NCI-H146 (cell line): ENCODE measurements around the gene DMRTC2.

ENCODE experiments used
- DNase-seq: peaks from one replicate; lab custom pipeline; 2025; lab: John Stamatoyannopoulos, UW

The DMRTC2 gene

DNA sequence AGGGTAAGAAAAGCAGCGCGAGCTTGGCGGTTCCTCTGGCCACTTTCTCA, at the start of gene DMRTC2:
TSS of gene DMRTC2 (plus strand) at position 42 of the 50 bp plus-strand sequence. CDS start 2,387 bp downstream, outside the sequence.
- DNase-seq, result no peak

DNA sequence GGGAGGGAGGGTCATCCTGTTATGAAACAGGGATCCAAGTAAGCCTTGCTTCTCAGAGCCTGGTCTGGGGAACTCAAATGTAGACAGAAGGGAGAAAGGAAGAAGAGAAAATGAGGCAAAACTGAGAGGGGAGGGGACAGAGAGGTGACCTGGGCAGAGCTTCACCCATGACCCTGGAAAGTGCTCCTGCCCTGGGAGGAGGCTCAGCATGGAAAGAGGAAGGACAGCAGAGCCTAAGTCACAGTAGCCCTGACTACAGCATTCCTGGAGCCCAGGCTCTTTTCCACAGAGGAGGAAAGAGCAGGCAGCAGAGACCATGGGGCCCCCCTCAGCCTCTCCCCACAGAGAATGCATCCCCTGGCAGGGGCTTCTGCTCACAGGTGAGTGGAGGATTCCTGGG, 48.5 kb upstream of the DMRTC2 start, which contains the start of gene CEACAM3:
TSS of gene CEACAM3 (plus strand) at position 226 of the 400 bp plus-strand sequence. CDS start at position 317, 91 bp downstream.
- DNase-seq, result no peak

DNA sequence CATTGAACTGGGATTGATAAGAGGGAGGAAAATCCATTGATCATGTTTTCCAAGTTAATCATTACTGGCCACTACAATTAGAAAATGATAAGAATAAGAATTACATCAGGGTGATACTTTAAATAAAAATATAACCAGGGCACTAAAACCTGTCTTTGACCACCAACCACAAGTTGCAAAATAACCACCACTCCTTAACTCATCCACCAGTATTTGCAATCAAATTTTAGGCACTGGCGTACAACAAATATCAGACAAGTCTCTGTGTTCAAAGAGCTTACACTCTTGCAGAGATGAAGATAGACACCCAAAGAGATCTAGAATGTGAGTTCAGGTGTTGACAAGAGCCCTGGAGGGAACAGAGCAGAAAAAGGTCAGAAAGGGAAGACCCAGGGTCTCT, 47.9 kb upstream of the DMRTC2 start:
- no peak for DNase-seq

DNA sequence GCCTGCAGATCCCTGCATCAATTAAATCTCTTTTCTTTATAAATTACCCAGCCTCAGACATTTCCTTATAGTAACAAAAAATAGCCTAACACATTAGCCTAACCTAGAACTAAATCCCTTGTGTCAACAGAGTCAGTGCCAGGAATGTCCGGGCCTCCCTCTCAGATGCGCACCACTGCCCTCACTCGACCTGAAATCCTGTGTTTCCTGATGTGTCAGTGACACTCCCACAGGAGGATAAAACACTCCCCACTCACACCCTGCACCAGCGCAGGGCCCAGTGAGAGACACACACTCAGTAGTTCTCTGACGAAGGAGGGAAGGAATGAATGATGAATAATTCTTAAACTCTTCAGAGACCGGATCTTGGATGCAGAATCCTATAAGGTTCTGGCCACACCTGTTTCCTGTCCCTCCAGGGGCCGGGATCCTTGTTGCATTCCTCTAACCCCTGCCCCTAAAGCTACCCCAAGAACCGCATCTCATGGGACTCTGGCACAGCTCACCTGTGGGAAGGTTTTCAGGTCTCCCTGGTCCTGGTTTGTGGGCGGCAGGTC, 45.3 kb upstream of the DMRTC2 start:
- DNase-seq, result no peak

GRCh38 chr19:41801031-41801430, 43.8 kb upstream of the DMRTC2 start:
- DNase-seq, result no peak

DNA sequence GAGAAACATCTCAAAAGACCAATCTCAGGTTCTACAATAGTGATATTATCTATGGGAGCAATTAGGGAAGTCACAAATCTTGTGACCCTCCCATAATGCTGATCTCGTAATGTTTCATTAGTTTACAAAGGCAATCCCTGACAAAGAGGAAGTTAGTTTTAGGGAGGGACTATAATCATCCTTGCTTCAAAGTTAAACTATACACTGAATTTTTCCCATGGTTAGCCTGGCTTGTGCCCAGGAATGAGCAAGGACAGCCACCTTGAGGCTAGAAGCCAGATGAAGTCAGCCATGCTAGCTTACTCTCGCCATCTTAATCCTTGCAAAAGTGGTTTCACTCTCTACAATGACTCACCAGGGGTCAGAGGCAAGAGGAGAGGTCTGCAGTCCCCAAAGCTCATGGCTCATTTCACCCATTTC, 43.0 kb upstream of the DMRTC2 start:
- DNase-seq, result no peak

- DNase-seq, result no peak
Observed at GRCh38 chr19:41802770-41803169, 42.1 kb upstream of the DMRTC2 start.

- no peak for DNase-seq
Observed at GRCh38 chr19:41804336-41804735, 40.5 kb upstream of the DMRTC2 start.

DNA sequence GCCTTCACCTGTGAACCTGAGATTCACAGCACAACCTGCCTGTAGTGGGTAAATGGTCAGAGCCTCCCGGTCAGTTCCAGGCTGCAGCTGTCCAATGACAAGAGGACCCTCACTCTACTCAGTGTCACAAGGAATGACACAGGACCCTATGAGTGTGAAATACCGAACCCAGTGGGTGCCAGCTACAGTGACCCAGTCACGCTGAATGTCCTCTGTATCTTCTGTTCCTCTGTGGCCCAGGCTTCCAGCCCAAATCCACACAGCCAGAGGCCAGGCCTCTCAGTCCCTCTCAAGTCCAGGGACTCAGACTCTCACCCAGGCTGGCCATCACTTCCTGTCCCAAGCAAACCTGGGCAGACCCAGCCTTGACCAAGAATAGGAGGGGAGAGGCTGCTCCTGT, 37.7 kb upstream of the DMRTC2 start:
- no peak for DNase-seq

DNA sequence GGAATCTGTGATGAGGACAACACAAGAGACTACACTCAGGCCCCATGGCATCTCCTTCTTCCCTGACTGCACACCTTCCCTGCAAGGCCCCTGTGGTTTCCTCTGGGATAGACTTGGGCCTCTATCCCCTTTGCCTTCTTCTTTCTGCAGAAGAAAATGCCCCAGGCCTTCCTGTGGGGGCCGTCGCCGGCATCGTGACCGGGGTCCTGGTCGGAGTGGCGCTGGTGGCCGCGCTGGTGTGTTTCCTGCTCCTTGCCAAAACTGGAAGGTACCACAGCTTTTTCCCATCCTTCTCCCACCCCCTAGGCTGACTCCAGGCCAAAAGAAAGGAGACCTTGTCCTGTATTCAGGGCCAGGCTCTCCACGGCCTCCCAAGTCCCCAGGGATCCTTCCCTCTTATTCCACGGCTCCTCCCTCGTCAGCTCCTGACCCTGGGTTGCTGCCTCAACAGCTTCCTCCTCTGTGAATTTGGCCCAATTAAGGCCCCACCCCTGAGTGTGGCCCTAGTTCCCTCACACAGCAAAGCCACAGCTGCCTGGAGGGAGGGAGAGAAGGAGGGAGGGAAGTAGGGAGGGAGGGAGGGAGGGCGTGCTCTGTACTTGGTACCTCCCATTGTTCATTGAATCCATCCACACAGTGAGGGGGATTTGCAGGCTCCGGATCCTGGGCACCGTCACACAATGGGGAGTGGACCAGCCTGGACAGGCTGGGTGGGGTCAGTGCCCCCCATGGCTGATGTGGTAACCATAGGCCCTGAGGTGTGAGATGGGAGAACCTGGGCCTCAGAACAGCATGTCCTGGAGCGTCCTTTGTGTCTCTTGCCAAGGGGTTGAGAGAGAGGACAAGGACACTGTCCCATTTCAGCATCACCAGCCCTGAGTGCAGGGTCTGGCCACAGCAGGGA, 35.9 kb upstream of the DMRTC2 start:
- no peak for DNase-seq

DNA sequence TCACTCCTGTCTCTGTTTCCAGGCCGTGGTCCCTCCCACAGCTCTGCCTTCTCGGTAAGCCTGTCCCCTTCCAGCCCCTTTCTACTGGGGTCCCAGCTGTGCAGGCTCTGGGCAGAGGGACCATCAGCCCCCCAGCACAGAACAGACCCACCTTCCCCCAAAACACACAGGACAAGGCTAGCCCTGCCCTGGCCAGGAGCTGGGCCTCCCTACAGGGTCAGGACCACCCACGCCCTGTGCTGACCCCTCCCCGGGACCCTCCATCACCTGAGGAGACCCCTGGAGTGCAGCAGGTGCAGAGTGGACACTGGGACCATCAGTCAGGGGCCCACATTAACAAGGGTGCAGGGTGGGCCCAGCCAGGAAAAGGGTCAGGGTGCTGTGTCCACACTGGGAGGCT, 34.5 kb upstream of the DMRTC2 start:
- no peak for DNase-seq

GRCh38 chr19:41811036-41811435, 33.8 kb upstream of the DMRTC2 start:
- no peak for DNase-seq

GRCh38 chr19:41811981-41812380, 32.9 kb upstream of the DMRTC2 start:
- no peak for DNase-seq

GRCh38 chr19:41813911-41814310, 30.9 kb upstream of the DMRTC2 start:
- DNase-seq, result no peak

GRCh38 chr19:41815301-41815700, 29.5 kb upstream of the DMRTC2 start:
- DNase-seq, result no peak

DNA sequence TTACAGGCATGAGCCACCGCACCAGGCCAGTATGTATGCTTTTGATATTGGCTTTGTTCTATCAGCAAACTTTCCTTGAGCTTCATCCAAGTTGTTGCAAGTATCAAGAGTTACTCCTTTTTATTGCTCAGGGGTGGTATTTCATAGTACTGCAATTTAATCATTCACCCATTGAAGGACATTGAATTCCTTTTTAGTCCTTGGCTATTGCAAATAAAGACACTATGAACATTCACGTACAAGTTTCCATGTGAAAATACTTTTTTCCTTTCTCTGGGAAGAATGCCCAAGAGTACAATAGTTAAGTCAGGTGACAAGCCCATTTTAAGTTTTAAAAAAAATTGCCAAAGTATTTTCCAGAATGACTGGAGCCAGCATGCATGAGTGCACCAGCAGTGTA, 28.1 kb upstream of the DMRTC2 start:
- DNase-seq, result no peak

DNA sequence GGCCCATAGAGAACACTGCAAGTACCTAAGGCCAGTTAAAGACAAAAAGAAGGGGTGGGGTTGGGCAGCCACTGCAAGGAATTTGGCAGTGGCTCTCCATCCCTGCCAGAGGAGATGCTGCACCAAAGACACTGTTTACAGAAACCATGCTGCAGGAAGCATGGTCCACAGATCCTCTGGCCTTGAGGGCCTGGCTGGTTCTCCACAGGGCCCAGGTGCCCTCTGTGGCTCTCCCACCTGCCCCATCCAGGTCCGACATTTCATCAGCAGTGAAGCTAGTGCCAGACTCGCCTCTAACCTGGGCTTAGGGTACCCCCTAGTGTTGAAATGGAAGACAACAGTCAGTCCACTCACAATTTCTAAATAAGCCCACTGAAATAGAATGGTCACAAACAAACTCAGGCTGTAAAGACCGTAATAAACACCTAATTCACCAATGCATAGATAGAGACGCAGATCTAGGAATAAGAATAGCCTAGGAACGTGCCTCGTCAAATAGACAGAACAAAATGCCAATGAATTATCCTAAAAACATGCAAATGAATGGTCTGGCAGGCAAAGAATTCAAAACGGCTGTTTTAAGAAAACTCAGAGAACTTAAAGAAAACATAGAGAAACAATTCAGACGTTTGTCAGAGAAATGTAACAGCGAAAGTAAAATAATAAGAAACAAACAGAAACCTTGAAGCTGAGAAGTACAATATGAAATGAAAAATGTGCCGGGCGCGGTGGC, 23.7 kb upstream of the DMRTC2 start:
- DNase-seq, result peak; percentile 78

- no peak for DNase-seq
Observed at GRCh38 chr19:41837981-41838708, 6.7 kb upstream of the DMRTC2 start.

GRCh38 chr19:41839211-41839610, 5.6 kb upstream of the DMRTC2 start:
- no peak for DNase-seq

GRCh38 chr19:41843371-41843770, 1.5 kb upstream of the DMRTC2 start:
- DNase-seq, result no peak

DNA sequence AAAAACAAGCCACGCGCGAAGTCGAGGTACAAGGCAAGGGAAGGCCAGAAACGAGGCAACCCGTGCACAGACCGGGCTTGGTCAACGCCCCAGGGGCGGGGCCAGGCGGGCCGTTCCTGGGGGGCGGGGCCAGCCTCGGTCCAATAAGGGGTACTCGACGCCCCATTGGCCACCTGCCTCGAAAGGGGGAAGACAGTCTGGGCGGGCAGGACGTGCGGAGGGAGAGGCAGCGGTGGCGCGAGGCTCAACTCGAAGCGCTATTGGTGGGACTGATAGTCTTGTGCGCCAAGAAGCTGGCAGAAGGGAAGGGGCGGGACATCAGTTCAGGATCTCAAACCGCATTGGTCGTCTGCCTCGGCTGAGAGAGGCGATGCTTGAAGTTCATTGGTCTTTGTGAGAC, 241 bp upstream of the DMRTC2 start, which contains the start of gene LYPD4:
TSS of gene LYPD4 (minus strand) at position 83 of the 400 bp plus-strand sequence. CDS start 5,398 bp downstream, outside the sequence.
- no peak for DNase-seq

DNA sequence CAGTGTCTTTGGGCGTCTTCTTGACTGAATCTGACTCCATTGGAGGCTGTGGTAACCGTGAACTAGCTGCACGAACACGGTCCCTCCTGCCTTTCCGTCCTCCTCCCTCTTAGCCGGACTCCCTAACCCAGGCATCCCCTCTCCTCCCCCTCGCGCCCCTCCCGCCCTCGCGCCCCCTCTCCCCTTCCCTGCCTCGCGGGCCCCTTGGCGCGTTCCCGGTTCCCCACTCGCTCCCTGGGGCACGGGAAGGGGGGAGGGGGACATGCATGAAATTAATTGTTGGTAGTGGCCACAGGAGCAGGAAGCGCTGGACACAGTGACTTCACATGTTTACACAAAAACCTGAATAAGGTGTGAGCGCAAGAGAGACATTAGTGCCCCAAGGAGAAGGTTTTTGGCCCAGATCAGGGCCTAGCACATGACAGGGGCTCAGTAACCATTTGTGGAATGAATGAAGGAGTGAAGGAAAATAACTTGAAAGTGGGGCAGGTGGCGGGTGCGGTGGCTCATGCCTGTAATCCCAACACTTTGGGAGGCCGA, 279 bp downstream of the DMRTC2 start:
- no peak for DNase-seq
